GM12878 (cell line): ENCODE results near the gene SMIM43. TPM values are rescaled to one million over a fixed set of nuclear protein-coding genes. Genes with fewer than 3 reads are reported as not detected.

ENCODE experiments used
- polyA plus RNA-seq, 11 experiments: library from polyadenylated mRNA; depleted of rRNA in 4 of 11; unstranded in 6 of 11; stranded (reverse) in 5 of 11; fragments of >200 nt; fragmentation: Nextera tagmentation in 4 of 11; fragmentation: Illumina TruSeq in 1 of 11; extraction: Ambion mirVana in 4 of 11; extraction: Trizol in 1 of 11; gene quantifications; 1 replicate in 1 of 11; 2 replicates in 10 of 11; pipeline versions ENCODE4 v1.2.1 to v1.2.3, GENCODE V29; 2011 to 2016; ENCODE audit warnings: inconsistent platforms in 2 of 11, missing spikeins in 2 of 11, low read depth in 1 of 11
- total RNA-seq, 4 experiments: library from RNA; depleted of rRNA in 3 of 4; stranded (reverse); fragments of >200 nt in 3 of 4; fragmentation: Illumina TruSeq in 1 of 4; extraction: Trizol in 1 of 4; gene quantifications; 2 replicates each; pipeline versions ENCODE4 v1.2.1 to v1.2.3, GENCODE V29; 2013 to 2021
- TF ChIP-seq, protein P1 (sequence below): fragments of 450-650 bp; IDR thresholded peaks from 2 replicates; pipeline ENCODE4 v1.6.1; 2017; ENCODE audit warnings: mild to moderate bottlenecking, moderate library complexity
- TF ChIP-seq, protein P2 (sequence below): fragments of 450-650 bp; IDR thresholded peaks from 2 replicates; pipeline ENCODE4 v1.6.1; 2016; ENCODE audit warnings: mild to moderate bottlenecking, moderate library complexity, borderline replicate concordance

The SMIM43 gene
- total and polyA plus RNA-seq, 10 of the 15 experiments (the other 5 are each of a cell fraction or from before 2014, with no cell fraction given): 0.12 TPM; not detected in 9

DNA sequence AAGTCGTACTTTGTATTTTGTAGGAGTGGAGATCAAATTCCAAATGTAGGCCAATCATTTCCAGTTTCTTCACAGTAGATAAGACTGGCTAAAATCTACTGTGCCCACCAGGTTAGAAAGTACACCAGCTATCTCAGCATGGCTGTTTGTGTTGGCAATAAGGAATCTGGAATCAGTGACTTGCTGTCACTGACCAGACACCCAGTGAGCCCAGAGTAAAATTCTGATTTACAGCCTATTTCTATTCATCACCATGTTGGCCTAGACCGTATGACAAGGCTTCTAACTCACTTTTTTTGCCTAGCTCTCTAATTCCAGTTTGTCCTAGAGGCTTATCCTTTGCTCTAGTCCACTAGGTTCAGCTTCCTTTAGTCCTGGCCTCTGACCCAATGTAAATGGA is 25.4 kb downstream of the SMIM43 start (continued):
- TF ChIP-seq, protein P1, sequence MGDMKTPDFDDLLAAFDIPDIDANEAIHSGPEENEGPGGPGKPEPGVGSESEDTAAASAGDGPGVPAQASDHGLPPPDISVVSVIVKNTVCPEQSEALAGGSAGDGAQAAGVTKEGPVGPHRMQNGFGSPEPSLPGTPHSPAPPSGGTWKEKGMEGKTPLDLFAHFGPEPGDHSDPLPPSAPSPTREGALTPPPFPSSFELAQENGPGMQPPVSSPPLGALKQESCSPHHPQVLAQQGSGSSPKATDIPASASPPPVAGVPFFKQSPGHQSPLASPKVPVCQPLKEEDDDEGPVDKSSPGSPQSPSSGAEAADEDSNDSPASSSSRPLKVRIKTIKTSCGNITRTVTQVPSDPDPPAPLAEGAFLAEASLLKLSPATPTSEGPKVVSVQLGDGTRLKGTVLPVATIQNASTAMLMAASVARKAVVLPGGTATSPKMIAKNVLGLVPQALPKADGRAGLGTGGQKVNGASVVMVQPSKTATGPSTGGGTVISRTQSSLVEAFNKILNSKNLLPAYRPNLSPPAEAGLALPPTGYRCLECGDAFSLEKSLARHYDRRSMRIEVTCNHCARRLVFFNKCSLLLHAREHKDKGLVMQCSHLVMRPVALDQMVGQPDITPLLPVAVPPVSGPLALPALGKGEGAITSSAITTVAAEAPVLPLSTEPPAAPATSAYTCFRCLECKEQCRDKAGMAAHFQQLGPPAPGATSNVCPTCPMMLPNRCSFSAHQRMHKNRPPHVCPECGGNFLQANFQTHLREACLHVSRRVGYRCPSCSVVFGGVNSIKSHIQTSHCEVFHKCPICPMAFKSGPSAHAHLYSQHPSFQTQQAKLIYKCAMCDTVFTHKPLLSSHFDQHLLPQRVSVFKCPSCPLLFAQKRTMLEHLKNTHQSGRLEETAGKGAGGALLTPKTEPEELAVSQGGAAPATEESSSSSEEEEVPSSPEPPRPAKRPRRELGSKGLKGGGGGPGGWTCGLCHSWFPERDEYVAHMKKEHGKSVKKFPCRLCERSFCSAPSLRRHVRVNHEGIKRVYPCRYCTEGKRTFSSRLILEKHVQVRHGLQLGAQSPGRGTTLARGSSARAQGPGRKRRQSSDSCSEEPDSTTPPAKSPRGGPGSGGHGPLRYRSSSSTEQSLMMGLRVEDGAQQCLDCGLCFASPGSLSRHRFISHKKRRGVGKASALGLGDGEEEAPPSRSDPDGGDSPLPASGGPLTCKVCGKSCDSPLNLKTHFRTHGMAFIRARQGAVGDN: no peak
- TF ChIP-seq, protein P2, sequence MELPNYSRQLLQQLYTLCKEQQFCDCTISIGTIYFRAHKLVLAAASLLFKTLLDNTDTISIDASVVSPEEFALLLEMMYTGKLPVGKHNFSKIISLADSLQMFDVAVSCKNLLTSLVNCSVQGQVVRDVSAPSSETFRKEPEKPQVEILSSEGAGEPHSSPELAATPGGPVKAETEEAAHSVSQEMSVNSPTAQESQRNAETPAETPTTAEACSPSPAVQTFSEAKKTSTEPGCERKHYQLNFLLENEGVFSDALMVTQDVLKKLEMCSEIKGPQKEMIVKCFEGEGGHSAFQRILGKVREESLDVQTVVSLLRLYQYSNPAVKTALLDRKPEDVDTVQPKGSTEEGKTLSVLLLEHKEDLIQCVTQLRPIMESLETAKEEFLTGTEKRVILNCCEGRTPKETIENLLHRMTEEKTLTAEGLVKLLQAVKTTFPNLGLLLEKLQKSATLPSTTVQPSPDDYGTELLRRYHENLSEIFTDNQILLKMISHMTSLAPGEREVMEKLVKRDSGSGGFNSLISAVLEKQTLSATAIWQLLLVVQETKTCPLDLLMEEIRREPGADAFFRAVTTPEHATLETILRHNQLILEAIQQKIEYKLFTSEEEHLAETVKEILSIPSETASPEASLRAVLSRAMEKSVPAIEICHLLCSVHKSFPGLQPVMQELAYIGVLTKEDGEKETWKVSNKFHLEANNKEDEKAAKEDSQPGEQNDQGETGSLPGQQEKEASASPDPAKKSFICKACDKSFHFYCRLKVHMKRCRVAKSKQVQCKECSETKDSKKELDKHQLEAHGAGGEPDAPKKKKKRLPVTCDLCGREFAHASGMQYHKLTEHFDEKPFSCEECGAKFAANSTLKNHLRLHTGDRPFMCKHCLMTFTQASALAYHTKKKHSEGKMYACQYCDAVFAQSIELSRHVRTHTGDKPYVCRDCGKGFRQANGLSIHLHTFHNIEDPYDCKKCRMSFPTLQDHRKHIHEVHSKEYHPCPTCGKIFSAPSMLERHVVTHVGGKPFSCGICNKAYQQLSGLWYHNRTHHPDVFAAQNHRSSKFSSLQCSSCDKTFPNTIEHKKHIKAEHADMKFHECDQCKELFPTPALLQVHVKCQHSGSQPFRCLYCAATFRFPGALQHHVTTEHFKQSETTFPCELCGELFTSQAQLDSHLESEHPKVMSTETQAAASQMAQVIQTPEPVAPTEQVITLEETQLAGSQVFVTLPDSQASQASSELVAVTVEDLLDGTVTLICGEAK: no peak
